D721Med (cell line): Measurements from ENCODE around the gene SLC7A11.
"Not testable (repeated sequence)": the region's sequence is repeated elsewhere in the genome, so short reads cannot be mapped to it uniquely, and the experiment has no call there.

Experiments used
- DNase-seq: peaks from one replicate; pipeline ENCODE4 v3.0.0; 2011; ENCODE audit warnings: low spot score; ENCODE audit not compliant: insufficient read length
- FAIRE-seq: peaks from 2 replicates; lab custom pipeline; 2011; peaks lifted over from hg19 to GRCh38; lab: Jason Lieb, UNC
- TF ChIP-seq, protein P1 (sequence below): IDR thresholded peaks from 2 replicates; pipeline ENCODE4 v1.5.1; 2012; ENCODE audit warnings: mild to moderate bottlenecking, control low read depth; ENCODE audit not compliant: insufficient read depth; ENCODE audit errors: missing control alignments

Gene SLC7A11

DNA sequence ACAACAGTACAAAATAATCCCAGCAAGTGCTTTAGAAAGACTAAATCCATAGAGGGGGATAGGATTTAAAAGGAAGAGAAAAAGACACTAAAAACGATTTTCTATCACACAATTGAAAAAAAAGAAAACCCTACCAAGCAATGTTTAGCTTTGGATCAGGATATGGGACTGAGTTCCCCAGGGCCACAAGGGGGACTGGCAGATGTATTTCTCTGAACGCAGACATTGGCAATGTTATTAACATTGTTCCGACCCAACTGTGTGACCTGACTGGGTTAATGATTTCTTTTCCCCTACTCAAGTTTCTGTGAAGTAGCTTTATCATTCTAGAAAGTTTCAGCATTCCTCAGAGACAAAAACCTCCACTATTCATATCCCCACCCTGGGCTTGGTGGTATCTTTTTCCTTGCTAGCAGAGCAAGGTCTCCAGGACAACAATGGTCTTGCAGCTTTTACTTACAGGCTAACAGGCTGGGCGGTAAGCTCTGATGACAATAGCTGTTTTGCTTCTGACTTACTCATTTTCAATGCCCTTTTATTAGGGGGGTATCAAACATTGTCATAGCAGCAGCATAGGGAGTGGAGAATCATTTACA is 25.8 kb downstream of the SLC7A11 start:
- TF ChIP-seq, protein P1, sequence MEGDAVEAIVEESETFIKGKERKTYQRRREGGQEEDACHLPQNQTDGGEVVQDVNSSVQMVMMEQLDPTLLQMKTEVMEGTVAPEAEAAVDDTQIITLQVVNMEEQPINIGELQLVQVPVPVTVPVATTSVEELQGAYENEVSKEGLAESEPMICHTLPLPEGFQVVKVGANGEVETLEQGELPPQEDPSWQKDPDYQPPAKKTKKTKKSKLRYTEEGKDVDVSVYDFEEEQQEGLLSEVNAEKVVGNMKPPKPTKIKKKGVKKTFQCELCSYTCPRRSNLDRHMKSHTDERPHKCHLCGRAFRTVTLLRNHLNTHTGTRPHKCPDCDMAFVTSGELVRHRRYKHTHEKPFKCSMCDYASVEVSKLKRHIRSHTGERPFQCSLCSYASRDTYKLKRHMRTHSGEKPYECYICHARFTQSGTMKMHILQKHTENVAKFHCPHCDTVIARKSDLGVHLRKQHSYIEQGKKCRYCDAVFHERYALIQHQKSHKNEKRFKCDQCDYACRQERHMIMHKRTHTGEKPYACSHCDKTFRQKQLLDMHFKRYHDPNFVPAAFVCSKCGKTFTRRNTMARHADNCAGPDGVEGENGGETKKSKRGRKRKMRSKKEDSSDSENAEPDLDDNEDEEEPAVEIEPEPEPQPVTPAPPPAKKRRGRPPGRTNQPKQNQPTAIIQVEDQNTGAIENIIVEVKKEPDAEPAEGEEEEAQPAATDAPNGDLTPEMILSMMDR = no peak
- DNase-seq (no peak), FAIRE-seq (no peak)

DNA sequence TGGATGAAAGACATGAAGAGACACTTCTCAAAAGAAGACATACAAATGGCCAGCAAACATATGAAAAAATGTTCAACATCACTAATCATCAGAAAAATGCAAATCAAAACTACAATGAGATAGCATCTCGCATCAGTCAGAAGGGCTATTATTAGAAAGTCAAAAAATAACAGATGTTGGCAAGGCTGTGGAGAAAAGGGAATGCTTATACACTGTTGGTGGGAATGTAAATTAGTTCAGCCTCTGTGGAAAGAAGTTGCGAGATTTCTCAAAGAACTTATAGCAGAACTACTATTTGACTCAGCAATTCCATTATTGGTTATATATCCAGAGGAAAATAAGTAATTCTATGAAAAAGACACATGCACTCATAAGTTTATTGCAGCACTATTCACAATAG is 31.6 kb downstream of the SLC7A11 start:
- not testable (repeated sequence) for FAIRE-seq, DNase-seq

DNA sequence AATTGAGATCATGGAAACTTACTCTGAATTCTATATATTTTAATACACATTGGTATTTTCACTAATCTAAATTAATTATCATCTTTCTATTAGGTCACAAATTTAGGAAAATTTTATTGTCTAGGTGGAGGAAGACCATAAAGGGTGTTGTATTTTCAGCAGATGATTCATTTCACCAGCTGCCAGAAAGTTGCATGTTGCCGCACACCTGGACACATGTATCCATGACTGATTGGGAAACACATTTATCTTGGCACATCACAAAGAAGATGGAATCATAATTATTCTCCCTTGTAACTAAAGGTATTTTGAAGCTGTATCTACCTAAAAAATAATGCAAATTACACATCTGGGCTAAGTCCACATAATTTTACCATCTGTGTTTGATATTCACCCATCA is 33.1 kb downstream of the SLC7A11 start:
- no peak for FAIRE-seq
- no peak for DNase-seq
- TF ChIP-seq, protein P1 = no peak

DNA sequence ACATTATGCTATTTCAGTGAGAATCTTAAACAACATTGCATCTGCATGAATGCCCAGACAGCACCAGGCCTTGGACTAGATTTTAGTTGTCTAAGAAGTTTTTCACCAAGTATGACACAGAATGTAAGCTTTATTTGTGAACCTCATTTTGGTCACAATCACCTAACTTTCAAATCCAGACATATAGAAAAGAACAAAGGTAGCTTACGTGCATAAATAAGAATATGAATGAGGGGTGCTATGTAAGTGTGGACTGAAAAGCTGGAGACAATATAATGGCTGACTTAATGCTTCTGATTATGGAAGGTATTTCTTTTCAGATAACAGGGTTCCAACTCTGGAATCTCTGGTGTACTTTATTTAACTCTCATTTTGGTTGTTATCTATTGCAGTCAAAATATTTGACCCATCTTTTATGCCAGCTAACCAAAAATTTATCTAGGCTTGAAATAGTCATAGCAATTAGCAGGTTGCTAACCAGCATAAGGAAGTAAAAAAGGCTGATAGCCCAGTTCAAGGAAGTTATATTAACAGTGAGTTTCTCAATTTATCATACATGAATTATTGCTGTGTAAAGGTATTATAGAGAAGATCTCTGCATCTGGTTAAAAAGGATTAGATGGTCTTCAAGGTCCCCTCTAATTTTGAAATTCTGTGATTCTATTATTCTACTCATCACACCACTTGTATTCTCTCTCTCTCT is 36.5 kb downstream of the SLC7A11 start:
- FAIRE-seq (no peak), DNase-seq (no peak)
- TF ChIP-seq, protein P1 = no peak

DNA sequence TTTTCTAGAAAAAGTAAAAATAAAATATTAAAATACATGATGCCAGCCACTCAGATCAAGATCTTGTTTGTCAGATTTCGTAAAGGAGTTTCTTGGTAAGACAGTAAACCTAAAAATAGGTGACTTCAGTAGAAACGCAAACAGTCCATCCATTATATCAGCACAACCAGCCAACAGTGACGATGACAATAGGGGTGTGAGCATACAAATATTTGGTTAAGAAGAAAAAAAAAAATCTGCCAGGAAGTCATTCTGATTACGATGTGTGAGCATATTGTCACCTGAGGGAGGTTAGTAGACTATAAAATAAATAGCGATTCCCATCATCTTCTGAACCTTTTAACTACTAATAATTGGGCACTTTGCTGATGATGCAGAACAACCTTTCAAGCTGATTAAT is 37.6 kb downstream of the SLC7A11 start:
- DNase-seq (no peak), FAIRE-seq (no peak)
- TF ChIP-seq, protein P1 = no peak

DNA sequence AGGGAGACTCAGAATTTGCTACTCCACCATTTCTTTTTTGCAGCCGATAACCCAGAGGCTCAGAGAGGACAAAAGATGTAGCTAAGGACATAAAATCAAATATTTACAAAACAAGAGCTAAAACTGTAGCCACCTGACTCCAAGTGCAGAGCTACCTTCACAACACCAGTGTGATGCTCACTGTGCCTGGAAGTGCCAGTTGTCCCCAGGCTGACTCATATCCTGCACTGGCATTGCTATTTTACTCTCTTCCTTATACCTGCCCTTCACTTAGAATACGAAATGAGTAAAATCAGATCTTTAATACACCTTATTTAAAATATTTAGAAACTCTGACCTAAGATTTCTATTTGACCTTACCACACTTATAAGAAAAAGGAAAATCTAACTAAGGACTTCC is 39.5 kb downstream of the SLC7A11 start:
- DNase-seq (no peak), FAIRE-seq (no peak)
- TF ChIP-seq, protein P1 = no peak

DNA sequence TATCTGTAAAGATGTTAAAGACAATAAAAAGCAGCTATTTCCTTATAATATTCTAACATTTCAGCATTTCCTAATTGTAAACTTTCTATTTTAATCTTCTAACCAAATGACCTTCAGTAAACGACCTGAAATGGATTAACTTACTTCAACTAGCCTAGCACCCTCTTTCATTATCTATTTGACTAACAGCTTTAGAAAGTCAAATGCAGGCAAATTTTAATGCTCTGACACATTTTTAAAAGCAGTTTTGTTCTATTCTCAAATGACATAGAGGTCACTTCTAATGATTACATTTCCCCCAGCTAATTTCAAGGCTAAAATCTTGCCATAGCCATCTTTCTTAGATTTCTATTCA is 41.9 kb downstream of the SLC7A11 start:
- TF ChIP-seq, protein P1 = no peak
- FAIRE-seq = no peak
- no peak for DNase-seq
